Astrocyte of the spinal cord (primary cell): ENCODE data around the gene KAT6B.
"Not testable (repeated sequence)": the region's sequence is repeated elsewhere in the genome, so short reads cannot be mapped to it uniquely, and the experiment has no call there.

Experiments
- DNase-seq: peaks from one replicate; pipeline ENCODE4 v3.0.0; 2011; ENCODE audit warnings: low read depth, low spot score
- H3K4me3 ChIP-seq: 2 replicates; pipeline ENCODE4 v1.5.1; 2011; ENCODE audit warnings: low read depth, mild to moderate bottlenecking, low read length, moderate library complexity
- in situ Hi-C: cut with HindIII; loops from 2 replicates; pipeline ENCODE4 v1.10.0; 2017; ENCODE audit warnings: low sequenced_read_pairs
- TF ChIP-seq, protein P1 (sequence below): IDR thresholded peaks from 2 replicates; pipeline ENCODE4 v1.5.1; 2012; ENCODE audit warnings: low read depth, mild to moderate bottlenecking, low read length, inconsistent platforms

KAT6B gene

DNA sequence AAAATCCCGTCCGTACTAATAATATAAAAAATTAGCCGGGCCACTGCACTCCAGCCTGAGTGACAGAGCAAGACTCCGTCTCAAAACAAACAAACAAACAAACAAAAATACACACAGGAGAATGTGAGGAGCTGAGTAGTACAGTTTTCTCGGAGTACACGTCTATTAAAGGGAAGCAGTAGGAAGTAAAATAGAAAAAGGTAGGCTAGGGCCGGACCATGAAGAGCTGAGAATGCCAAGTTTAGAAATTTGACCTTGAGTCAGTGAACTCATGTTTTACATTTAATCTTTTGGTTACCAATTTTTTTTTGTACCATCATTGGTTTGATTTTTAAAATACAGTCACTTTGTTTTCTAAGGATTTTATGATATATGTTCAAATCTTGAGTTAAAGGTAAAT, 64.1 kb downstream of the KAT6B start:
- in situ Hi-C loops: no loop called here
- no peak overlapping the region for H3K4me3 ChIP-seq
- DNase-seq: no peak
- TF ChIP-seq, protein P1, sequence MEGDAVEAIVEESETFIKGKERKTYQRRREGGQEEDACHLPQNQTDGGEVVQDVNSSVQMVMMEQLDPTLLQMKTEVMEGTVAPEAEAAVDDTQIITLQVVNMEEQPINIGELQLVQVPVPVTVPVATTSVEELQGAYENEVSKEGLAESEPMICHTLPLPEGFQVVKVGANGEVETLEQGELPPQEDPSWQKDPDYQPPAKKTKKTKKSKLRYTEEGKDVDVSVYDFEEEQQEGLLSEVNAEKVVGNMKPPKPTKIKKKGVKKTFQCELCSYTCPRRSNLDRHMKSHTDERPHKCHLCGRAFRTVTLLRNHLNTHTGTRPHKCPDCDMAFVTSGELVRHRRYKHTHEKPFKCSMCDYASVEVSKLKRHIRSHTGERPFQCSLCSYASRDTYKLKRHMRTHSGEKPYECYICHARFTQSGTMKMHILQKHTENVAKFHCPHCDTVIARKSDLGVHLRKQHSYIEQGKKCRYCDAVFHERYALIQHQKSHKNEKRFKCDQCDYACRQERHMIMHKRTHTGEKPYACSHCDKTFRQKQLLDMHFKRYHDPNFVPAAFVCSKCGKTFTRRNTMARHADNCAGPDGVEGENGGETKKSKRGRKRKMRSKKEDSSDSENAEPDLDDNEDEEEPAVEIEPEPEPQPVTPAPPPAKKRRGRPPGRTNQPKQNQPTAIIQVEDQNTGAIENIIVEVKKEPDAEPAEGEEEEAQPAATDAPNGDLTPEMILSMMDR: no peak

DNA sequence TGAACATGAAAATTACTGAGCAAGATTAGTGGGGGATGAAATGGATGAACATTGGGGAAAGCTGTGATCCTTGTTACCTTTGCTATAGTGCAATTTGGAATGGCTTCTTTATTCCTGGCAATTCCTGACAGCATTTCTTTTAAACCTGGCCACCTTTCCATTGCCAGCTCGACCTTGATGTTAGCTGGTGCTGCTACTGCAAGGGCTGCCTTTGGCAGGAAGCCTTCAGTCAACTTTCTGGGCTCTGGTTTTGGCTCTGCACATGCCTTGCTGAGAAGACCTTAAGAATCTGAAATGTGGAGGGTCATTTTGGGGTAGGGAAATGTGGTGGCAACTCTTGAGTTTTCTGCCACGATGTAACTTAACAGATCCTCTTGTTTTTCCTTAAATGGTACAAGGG, 64.7 kb downstream of the KAT6B start:
- H3K4me3 ChIP-seq: no peak overlapping the region
- DNase-seq: no peak
- in situ Hi-C loops: no loop called here
- TF ChIP-seq, protein P1: no peak

DNA sequence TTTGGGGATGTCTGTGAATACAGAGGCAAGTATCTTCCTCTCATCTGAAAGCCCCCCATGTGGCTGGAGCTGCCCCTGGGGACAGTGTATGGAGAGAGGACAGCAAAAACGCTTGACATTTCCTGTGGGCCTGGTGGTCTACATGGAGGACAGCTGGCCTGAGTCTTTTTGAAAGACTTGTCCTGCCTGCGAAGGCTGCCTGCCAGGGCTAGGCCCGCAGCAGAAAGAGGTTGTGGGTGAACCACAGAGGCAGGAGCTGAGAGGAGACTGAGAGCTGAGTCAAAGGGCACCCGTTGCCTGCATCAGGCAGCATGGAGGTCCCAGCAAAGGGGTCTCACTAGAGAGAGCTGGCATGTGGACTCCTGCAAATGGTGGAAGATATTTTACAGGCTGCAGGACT, 66.4 kb downstream of the KAT6B start:
- no peak overlapping the region for H3K4me3 ChIP-seq
- TF ChIP-seq, protein P1: no peak
- no peak for DNase-seq
- in situ Hi-C loops: no loop called here

DNA sequence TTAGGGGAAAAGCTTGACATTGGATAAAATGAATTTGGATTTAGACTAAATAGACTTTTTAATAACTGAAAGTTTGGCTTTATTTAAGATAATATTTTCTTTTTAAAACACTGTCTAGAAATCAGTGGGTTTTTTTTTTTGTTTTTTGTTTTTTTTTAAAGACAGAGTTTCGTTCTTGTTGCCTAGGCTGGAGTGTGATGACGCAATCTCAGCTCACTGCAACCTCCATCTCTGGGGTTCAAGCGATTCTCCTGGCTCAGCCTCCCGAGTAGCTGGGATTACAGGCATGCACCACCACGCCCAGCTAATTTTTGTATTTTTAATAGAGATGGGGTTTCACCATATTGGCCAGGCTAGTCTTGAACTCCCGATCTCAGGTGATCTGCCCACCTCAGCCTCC, 66.9 kb downstream of the KAT6B start:
- DNase-seq, H3K4me3 ChIP-seq, in situ Hi-C loops: not testable (repeated sequence)

DNA sequence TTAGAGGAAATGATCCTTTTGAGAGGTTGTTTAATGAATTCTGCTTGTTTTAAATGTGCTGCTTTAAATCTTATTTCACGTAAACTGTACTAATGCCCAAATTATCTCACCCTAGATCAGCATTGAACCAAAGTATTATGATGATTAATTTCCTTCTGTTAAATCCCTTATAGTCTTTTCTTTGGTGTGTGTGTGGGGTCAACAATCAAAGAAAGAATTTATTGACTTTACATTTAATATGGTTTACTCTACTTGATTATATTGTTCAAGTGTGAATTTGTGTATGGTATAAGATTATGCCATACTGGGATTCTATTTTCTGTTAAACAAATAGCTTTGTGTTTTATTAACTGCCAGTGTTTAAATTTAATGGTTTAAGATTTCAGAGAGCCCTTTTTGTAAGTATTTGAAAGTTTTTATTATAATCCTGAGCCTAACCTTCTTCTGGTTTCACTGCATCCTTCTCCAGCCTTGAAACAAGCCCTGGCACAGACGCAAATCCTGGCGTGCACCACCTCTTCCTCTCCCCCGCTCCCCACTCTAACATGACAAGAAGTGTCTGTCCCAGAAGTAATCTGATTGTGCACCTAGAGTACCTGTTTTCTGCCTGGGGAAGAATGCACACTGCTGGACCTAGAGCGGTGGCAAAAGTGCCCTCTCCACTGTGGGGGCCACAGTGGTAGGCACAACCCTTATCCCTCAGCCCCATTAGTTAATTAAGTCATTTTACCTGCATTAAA, 70.6 kb downstream of the KAT6B start:
- TF ChIP-seq, protein P1: no peak
- in situ Hi-C loops: no loop called here
- no peak overlapping the region for H3K4me3 ChIP-seq
- no peak for DNase-seq

DNA sequence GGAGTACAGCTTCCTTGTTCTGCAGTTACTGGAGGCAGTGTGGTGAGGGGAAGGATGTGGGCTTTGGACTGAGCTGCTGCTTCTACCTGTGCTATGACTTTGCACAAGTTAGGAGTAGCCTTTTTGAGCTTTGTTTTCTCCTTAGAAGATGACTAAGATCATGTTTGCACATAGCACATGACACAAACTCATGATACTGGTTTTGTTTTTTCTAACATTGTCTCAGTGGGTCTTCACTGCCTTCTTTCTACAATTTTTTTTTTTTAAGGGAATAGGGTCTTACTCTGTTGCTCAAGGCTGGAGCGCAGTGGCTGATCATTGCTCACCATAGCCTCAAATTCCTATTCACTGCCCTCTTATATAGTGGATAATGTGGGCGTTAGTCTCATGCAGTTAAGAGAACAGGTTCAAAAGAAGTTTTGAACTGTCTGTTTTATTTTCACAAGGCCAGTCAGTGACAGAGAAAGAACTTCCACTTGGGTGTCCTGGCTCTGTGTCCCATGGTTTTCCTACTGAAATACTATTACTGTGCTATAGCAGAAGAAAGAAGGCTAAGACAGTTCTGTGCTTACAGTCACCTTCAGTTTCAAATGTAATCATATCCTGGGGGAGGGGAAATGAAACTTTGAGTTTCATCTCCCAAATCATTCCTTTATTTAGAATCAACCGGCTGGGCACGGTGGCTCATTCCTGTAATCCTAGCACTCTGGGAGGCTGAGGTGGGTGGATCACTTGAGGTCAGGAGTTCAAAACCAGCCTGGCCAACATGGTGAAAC, 72.0 kb downstream of the KAT6B start:
- TF ChIP-seq, protein P1: no peak
- in situ Hi-C loops: no loop called here
- no peak overlapping the region for H3K4me3 ChIP-seq
- no peak for DNase-seq

DNA sequence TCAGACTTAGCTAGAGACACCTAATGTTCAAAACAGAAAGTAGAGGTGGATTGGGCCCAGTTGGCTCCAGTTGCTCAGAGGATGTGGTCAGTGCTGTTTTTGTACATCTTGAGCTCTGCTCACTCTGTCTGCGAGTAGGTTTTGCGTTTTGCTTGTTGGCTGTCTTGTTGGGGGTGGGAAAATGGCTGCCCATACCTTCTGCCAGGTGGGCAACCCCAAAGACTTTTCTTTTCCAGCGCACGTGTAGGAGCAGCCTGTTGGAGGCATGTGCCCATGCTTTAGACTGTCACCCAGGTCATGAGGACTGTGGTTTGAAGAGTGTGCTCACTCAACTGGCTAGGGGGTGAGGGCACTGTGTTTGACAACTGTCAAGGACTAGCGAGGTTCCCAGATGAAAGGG, 73.9 kb downstream of the KAT6B start:
- H3K4me3 ChIP-seq: no peak overlapping the region
- no peak for DNase-seq
- TF ChIP-seq, protein P1: no peak
- in situ Hi-C loops: no loop called here
